GM12878 (cell line): Measurements from ENCODE around the gene NKIRAS1. TPM values are rescaled to one million over a fixed set of nuclear protein-coding genes. Genes with fewer than 3 reads are reported as not detected.

ENCODE experiments used
- CBX5 ChIP-seq: sonication (generic); IDR thresholded peaks from 2 replicates; pipeline ENCODE4 v1.6.1; 2016; ENCODE audit warnings: low read depth, moderate library complexity, mild to moderate bottlenecking, inconsistent platforms
- CUX1 ChIP-seq: IDR thresholded peaks from 2 replicates; pipeline ENCODE4 v1.6.1; 2012; ENCODE audit warnings: improper control_type of control experiment, low read depth, low read length; ENCODE audit not compliant: insufficient replicate concordance
- EGR1 ChIP-seq, 2 experiments: IDR thresholded peaks; 1 replicate in 1 of 2; 2 replicates in 1 of 2; pipeline ENCODE4 v1.6.1; 2011 to 2012; ENCODE audit warnings: low read depth in 2 of 2, low read length in 2 of 2, borderline replicate concordance in 1 of 2, mild to moderate bottlenecking in 1 of 2, moderate library complexity in 1 of 2
- ESRRA ChIP-seq: IDR thresholded peaks from 2 replicates; pipeline ENCODE4 v1.6.1; 2012; ENCODE audit warnings: mild to moderate bottlenecking, low read length, improper control_type of control experiment
- HDAC2 ChIP-seq: fragments of 200-600 bp; sonication (generic); IDR thresholded peaks from 2 replicates; pipeline ENCODE4 v1.6.1; 2017
- JUND ChIP-seq: IDR thresholded peaks from 2 replicates; pipeline ENCODE4 v1.6.1; 2012; ENCODE audit warnings: low read depth, mild to moderate bottlenecking, low read length, improper control_type of control experiment, moderate library complexity
- KLF5 ChIP-seq: fragments of 450-650 bp; IDR thresholded peaks from 2 replicates; pipeline ENCODE4 v1.6.1; 2014; ENCODE audit warnings: mild to moderate bottlenecking; ENCODE audit not compliant: partially characterized antibody
- MTA2 ChIP-seq: fragments of 450-650 bp; IDR thresholded peaks from 2 replicates; pipeline ENCODE4 v1.6.1; 2016; ENCODE audit warnings: low read depth, mild to moderate bottlenecking, moderate library complexity
- MYC ChIP-seq: IDR thresholded peaks from 2 replicates; pipeline ENCODE4 v1.6.1; 2011; ENCODE audit warnings: mild to moderate bottlenecking, low read length, moderate library complexity, inconsistent platforms; ENCODE audit not compliant: insufficient read depth, insufficient replicate concordance, insufficient read length, severe bottlenecking
- RB1 ChIP-seq: fragments of 450-650 bp; formaldehyde crosslinking; IDR thresholded peaks from 2 replicates; pipeline ENCODE4 v1.6.1; 2017; ENCODE audit warnings: mild to moderate bottlenecking, borderline replicate concordance
- STAT3 ChIP-seq: IDR thresholded peaks from 2 replicates; pipeline ENCODE4 v1.6.1; 2011; ENCODE audit warnings: low read depth, low read length, improper control_type of control experiment
- TARDBP ChIP-seq: IDR thresholded peaks from 2 replicates; pipeline ENCODE4 v1.6.1; 2016; ENCODE audit warnings: borderline replicate concordance
- TCF7 ChIP-seq: IDR thresholded peaks from 2 replicates; pipeline ENCODE4 v1.6.1; 2014; ENCODE audit warnings: antibody characterized with exemption, borderline replicate concordance
- ZNF687 ChIP-seq: fragments of 450-650 bp; IDR thresholded peaks from 2 replicates; pipeline ENCODE4 v1.6.1; 2017; ENCODE audit warnings: mild to moderate bottlenecking, moderate library complexity
- polyA plus RNA-seq, 11 experiments: library from polyadenylated mRNA; depleted of rRNA in 4 of 11; unstranded in 6 of 11; stranded (reverse) in 5 of 11; fragments of >200 nt; fragmentation: Nextera tagmentation in 4 of 11; fragmentation: Illumina TruSeq in 1 of 11; extraction: Ambion mirVana in 4 of 11; extraction: Trizol in 1 of 11; gene quantifications; 1 replicate in 1 of 11; 2 replicates in 10 of 11; pipeline versions ENCODE4 v1.2.1 to v1.2.3, GENCODE V29; 2011 to 2016; ENCODE audit warnings: inconsistent platforms in 2 of 11, missing spikeins in 2 of 11, low read depth in 1 of 11
- total RNA-seq, 4 experiments: library from RNA; depleted of rRNA in 3 of 4; stranded (reverse); fragments of >200 nt in 3 of 4; fragmentation: Illumina TruSeq in 1 of 4; extraction: Trizol in 1 of 4; gene quantifications; 2 replicates each; pipeline versions ENCODE4 v1.2.1 to v1.2.3, GENCODE V29; 2013 to 2021
- TF ChIP-seq, protein P1 (sequence below): fragments of 450-650 bp; IDR thresholded peaks from 2 replicates; pipeline ENCODE4 v1.6.1; 2017; ENCODE audit warnings: low read depth, mild to moderate bottlenecking, moderate library complexity
- TF ChIP-seq, protein P2 (sequence below): IDR thresholded peaks from 2 replicates; pipeline ENCODE4 v1.6.1; 2012; ENCODE audit warnings: low read length, inconsistent platforms

The NKIRAS1 gene
- total and polyA plus RNA-seq, 10 of the 15 experiments (the other 5 are each of a cell fraction or from before 2014, with no cell fraction given) = 7.1 to 17.9 (median 10.9) TPM

DNA sequence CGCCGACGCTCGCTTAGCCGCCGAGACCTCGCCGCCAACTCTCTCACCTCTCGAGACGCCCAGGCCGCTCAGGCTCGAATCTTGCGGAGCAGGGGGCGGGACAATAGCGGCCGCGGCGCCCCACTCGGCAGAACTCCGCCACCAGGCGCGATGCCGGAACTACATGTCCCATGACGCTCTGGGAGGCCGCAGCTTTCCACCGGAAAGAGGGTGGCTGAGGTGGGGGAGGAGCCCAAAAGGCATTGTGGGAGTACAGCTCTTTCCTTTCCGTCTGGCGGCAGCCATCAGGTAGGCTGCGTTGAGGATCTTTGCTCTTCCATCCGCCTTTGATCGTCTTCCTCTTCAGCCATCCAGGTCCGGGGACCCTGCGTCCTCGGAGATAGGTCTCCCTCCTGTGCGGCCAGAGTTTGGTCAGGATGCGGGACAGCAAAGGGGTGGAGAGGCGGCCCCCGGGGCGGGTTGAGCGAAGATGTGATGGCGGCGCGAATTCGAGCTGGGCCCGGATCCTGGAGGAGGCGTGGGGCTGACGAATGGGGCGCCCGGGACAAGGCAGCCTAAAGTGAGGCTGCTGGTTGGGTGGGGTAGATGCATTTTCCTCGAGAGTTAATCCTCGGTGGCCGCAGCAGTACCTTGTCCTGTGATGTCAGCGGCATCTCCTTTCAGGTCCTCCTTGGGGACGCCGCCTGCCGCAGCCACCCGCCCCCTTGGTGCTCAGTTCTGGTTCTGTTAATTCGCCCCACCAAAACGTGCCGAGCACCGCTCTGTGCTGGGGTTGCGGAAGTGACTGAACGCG, at the start of gene NKIRAS1, which contains the start of gene RPL15 (continued):
- no peak for TF ChIP-seq STAT3
- TF ChIP-seq, protein P1, sequence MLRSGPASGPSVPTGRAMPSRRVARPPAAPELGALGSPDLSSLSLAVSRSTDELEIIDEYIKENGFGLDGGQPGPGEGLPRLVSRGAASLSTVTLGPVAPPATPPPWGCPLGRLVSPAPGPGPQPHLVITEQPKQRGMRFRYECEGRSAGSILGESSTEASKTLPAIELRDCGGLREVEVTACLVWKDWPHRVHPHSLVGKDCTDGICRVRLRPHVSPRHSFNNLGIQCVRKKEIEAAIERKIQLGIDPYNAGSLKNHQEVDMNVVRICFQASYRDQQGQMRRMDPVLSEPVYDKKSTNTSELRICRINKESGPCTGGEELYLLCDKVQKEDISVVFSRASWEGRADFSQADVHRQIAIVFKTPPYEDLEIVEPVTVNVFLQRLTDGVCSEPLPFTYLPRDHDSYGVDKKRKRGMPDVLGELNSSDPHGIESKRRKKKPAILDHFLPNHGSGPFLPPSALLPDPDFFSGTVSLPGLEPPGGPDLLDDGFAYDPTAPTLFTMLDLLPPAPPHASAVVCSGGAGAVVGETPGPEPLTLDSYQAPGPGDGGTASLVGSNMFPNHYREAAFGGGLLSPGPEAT = peak; percentile 79
- 0 out of 2 replicates have a peak, but pooled peaks have one; percentile 78 for TF ChIP-seq CBX5
- TF ChIP-seq, protein P2, sequence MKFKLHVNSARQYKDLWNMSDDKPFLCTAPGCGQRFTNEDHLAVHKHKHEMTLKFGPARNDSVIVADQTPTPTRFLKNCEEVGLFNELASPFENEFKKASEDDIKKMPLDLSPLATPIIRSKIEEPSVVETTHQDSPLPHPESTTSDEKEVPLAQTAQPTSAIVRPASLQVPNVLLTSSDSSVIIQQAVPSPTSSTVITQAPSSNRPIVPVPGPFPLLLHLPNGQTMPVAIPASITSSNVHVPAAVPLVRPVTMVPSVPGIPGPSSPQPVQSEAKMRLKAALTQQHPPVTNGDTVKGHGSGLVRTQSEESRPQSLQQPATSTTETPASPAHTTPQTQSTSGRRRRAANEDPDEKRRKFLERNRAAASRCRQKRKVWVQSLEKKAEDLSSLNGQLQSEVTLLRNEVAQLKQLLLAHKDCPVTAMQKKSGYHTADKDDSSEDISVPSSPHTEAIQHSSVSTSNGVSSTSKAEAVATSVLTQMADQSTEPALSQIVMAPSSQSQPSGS = no peak; the same call in 1 of the 2 replicates
- TF ChIP-seq KLF5 = peak; percentile 65
- no peak for TF ChIP-seq HDAC2
- TF ChIP-seq RB1 = peak; percentile 96
- no peak for TF ChIP-seq JUND
- peak; percentile 91; the same call in 1 of the 2 replicates for TF ChIP-seq TARDBP
- TF ChIP-seq MYC = peak; percentile 93
- TF ChIP-seq TCF7 = 0 out of 2 replicates have a peak, but pooled peaks have one; percentile 33
- no peak for TF ChIP-seq CUX1
- TF ChIP-seq EGR1 (IDR thresholded peaks at IDR 0.05; ENCODE audit: borderline replicate concordance in 1 of 2, low read depth in 2 of 2, low read length in 2 of 2) = peak in 1 of 2 experiments; percentile 74; a peak in 2 of 3 replicates
- TF ChIP-seq ESRRA = no peak
- TF ChIP-seq ZNF687 = peak; percentile 83
- no peak for TF ChIP-seq MTA2
